ENCODE results near the gene EIF2AK3.
"Not testable (repeated sequence)": the region's sequence is repeated elsewhere in the genome, so short reads cannot be mapped to it uniquely, and the experiment has no call there.

EIF2AK3 gene

GRCh38 chr2:88627055-88627855 lies at the start of gene EIF2AK3:
TSS of gene EIF2AK3 (minus strand) at chr2:88627464. CDS start at chr2:88627274, 190 bp downstream.
- peak; percentile 80 for DNase-seq (ENCODE audit: low read depth)

- no peak for DNase-seq (ENCODE audit: low read depth)
These were observed 46.1 kb upstream of the EIF2AK3 start for GRCh38 chr2:88673363-88673762.

- DNase-seq (ENCODE audit: low read depth) = no peak
These were observed 44.6 kb upstream of the EIF2AK3 start for GRCh38 chr2:88671786-88672427.

GRCh38 chr2:88669482-88670214 lies 42.4 kb upstream of the EIF2AK3 start:
- no peak for DNase-seq (ENCODE audit: low read depth)

GRCh38 chr2:88668862-88669261 lies 41.6 kb upstream of the EIF2AK3 start:
- DNase-seq (ENCODE audit: low read depth) = no peak

GRCh38 chr2:88667219-88667618 lies 40.0 kb upstream of the EIF2AK3 start:
- DNase-seq (ENCODE audit: low read depth) = no peak

GRCh38 chr2:88666576-88666975 lies 39.3 kb upstream of the EIF2AK3 start:
- no peak for DNase-seq (ENCODE audit: low read depth)

GRCh38 chr2:88660622-88661021 lies 33.4 kb upstream of the EIF2AK3 start:
- no peak for DNase-seq (ENCODE audit: low read depth)

GRCh38 chr2:88659538-88659915 lies 32.3 kb upstream of the EIF2AK3 start:
- no peak for DNase-seq (ENCODE audit: low read depth)

GRCh38 chr2:88658881-88659537 lies 31.7 kb upstream of the EIF2AK3 start:
- DNase-seq (ENCODE audit: low read depth) = no peak

- DNase-seq (ENCODE audit: low read depth) = no peak
These were observed 31.1 kb upstream of the EIF2AK3 start for GRCh38 chr2:88658326-88658725.

- DNase-seq (ENCODE audit: low read depth) = no peak
These were observed 29.9 kb upstream of the EIF2AK3 start for GRCh38 chr2:88657131-88657530.

GRCh38 chr2:88656690-88657089 lies 29.4 kb upstream of the EIF2AK3 start:
- DNase-seq (ENCODE audit: low read depth) = no peak

GRCh38 chr2:88654714-88655113 lies 27.4 kb upstream of the EIF2AK3 start:
- no peak for DNase-seq (ENCODE audit: low read depth)

- no peak for DNase-seq (ENCODE audit: low read depth)
These were observed 24.4 kb upstream of the EIF2AK3 start for GRCh38 chr2:88651646-88652045.

GRCh38 chr2:88645291-88645882 lies 18.1 kb upstream of the EIF2AK3 start:
- DNase-seq (ENCODE audit: low read depth) = not testable (repeated sequence)

GRCh38 chr2:88642278-88642677 lies 15.0 kb upstream of the EIF2AK3 start:
- DNase-seq (ENCODE audit: low read depth) = no peak

GRCh38 chr2:88641330-88641729 lies 14.1 kb upstream of the EIF2AK3 start:
- no peak for DNase-seq (ENCODE audit: low read depth)

- DNase-seq (ENCODE audit: low read depth) = no peak
These were observed 12.6 kb upstream of the EIF2AK3 start for GRCh38 chr2:88639865-88640264.

GRCh38 chr2:88638743-88639142 lies 11.5 kb upstream of the EIF2AK3 start:
- DNase-seq (ENCODE audit: low read depth) = no peak

GRCh38 chr2:88638123-88638650 lies 10.9 kb upstream of the EIF2AK3 start:
- no peak for DNase-seq (ENCODE audit: low read depth)

- no peak for DNase-seq (ENCODE audit: low read depth)
These were observed 10.2 kb upstream of the EIF2AK3 start for GRCh38 chr2:88637464-88637863.
